GM12801 (cell line): ENCODE results near the gene BRSK2.

Experiments used
- CTCF ChIP-seq: IDR thresholded peaks from one replicate; pipeline ENCODE4 v1.5.1; 2011; ENCODE audit warnings: control low read depth; ENCODE audit not compliant: insufficient read length; ENCODE audit errors: extremely low read depth

Gene BRSK2

GRCh38 chr11:1472180-1473005 is 82.7 kb downstream of the BRSK2 start:
- no peak for TF ChIP-seq CTCF

GRCh38 chr11:1473011-1473628 is 83.4 kb downstream of the BRSK2 start:
- no peak for TF ChIP-seq CTCF

- no peak for TF ChIP-seq CTCF
Measured at GRCh38 chr11:1473786-1474185, 84.1 kb downstream of the BRSK2 start.

- TF ChIP-seq CTCF, result no peak
Measured at GRCh38 chr11:1475841-1476240, 86.1 kb downstream of the BRSK2 start.

- no peak for TF ChIP-seq CTCF
Measured at GRCh38 chr11:1476940-1477736, 87.4 kb downstream of the BRSK2 start.

- no peak for TF ChIP-seq CTCF
Measured at GRCh38 chr11:1478011-1478410, 88.3 kb downstream of the BRSK2 start.

- TF ChIP-seq CTCF, result no peak
Measured at GRCh38 chr11:1478544-1478943, 88.8 kb downstream of the BRSK2 start.
